Activated CD8-positive, alpha-beta T cell treated with anti-CD3 and anti-CD28 coated beads for 36 hours (primary cell): ENCODE data around the gene LPIN2. TPM values are rescaled to one million over a fixed set of nuclear protein-coding genes. Genes with fewer than 3 reads are reported as not detected.

Experiments
- ATAC-seq: fragments of 200-7000 bp; cut with Tn5 transposase; one replicate; pipeline ENCODE4 v1.10.0; 2021; ENCODE audit warnings: mild to moderate bottlenecking, moderate library complexity
- CTCF ChIA-PET: fragments of 350-600 bp; sonication (Branson Sonifier 250); formaldehyde crosslinking; loops from one replicate; lab custom pipeline; 2021; ENCODE audit warnings: antibody characterized with exemption; lab: Charles Lee
- POLR2A ChIA-PET: fragments of 350-600 bp; sonication (Branson Sonifier 250); formaldehyde crosslinking; loops from one replicate; lab custom pipeline; 2021; ENCODE audit warnings: antibody characterized with exemption; lab: Charles Lee
- DNase-seq: peaks from one replicate; pipeline ENCODE4 v3.0.0-alpha.2; 2020
- H3K27ac Mint-ChIP-seq: one replicate; pipeline ENCODE4 v1.8.0; 2021; ENCODE audit warnings: mild to moderate bottlenecking, mixed read lengths
- H3K27me3 Mint-ChIP-seq: one replicate; pipeline ENCODE4 v1.8.0; 2021; ENCODE audit warnings: mixed read lengths
- H3K36me3 Mint-ChIP-seq: one replicate; pipeline ENCODE4 v1.8.0; 2021; ENCODE audit warnings: low read depth, mixed read lengths
- H3K4me1 Mint-ChIP-seq: one replicate; pipeline ENCODE4 v1.8.0; 2021; ENCODE audit warnings: low read depth, mixed read lengths
- H3K4me3 Mint-ChIP-seq: one replicate; pipeline ENCODE4 v1.8.0; 2021; ENCODE audit warnings: mild to moderate bottlenecking, moderate library complexity, mixed read lengths
- H3K9me3 Mint-ChIP-seq: one replicate; pipeline ENCODE4 v1.8.0; 2021; ENCODE audit warnings: mixed read lengths
- CTCF ChIP-seq: fragments of 200-600 bp; IDR thresholded peaks from one replicate; pipeline ENCODE4 v1.8.0; 2022; ENCODE audit warnings: antibody characterized with exemption, mild to moderate bottlenecking
- intact Hi-C: fragments of 100-400 bp; cut with micrococcal nuclease; formaldehyde crosslinking; loops from one replicate; pipeline ENCODE4 v1.10.0; 2022
- total RNA-seq, 2 experiments: library from RNA; stranded (reverse); gene quantifications; one replicate each; pipeline ENCODE4 v1.2.3, GENCODE V29; 2021

LPIN2 gene
- total RNA-seq, 2 experiments from 2014 or later, result 95.5 to 95.7 TPM

- DNase-seq (peak; percentile 57), ATAC-seq (no peak)
- Mint-ChIP-seq H3K9me3 (no peaks in the 10 kb centered on the region), H3K36me3 (peaks cover 42% of the 10 kb centered on the region), H3K27ac (peak overlapping the region; percentile 97), H3K4me1 (peaks cover 66% of the 10 kb centered on the region), H3K4me3 (peak overlapping the region; percentile 99), H3K27me3 (no peaks in the 10 kb centered on the region)
- ChIA-PET POLR2A (interaction anchor here (1.0 kb wide), 1 partner anchor 11 kb away, joined by 3 read pairs; no protein-coding TSS in a partner anchor), CTCF (interaction anchor here (0.7 kb wide), 1 partner anchor 49 kb away, joined by 3 read pairs; no protein-coding TSS in a partner anchor)
- intact Hi-C loops, result loop anchor here (5.0 kb wide), 1 partner anchor 50 kb away; no protein-coding TSS in a partner anchor
- TF ChIP-seq CTCF, result no peak
Measured at GRCh38 chr18:3012136-3013023, 564 bp downstream of the LPIN2 start.

GRCh38 chr18:3010086-3010485 lies 2.9 kb downstream of the LPIN2 start:
- no peak for TF ChIP-seq CTCF
- H3K36me3 Mint-ChIP-seq, result peaks cover 54% of the 10 kb centered on the region

GRCh38 chr18:3008541-3008940 lies 4.4 kb downstream of the LPIN2 start:
- Mint-ChIP-seq H3K4me1 (peaks cover 55% of the 10 kb centered on the region), H3K4me3 (no peak overlapping the region)
- no peak for ATAC-seq

More at GRCh38 chr18:3010086-3010485, 2.9 kb downstream of the LPIN2 start:
- ChIA-PET POLR2A (interaction anchor here (1.8 kb wide), 1 partner anchor 12 kb away, joined by 11 read pairs; no protein-coding TSS in a partner anchor), CTCF (interaction anchor here (0.9 to 2.3 kb wide), 11 partner anchors 8 to 236 kb away, joined by 3 to 13 read pairs (median 4); no protein-coding TSS in a partner anchor)
- peak overlapping the region; percentile 70 for H3K27ac Mint-ChIP-seq
- H3K27me3 Mint-ChIP-seq, result no peaks in the 10 kb centered on the region
- ATAC-seq, result no peak
- intact Hi-C loops, result loop anchor here (5.0 kb wide), 1 partner anchor 52 kb away; no protein-coding TSS in a partner anchor
- no peaks in the 10 kb centered on the region for H3K9me3 Mint-ChIP-seq
- no peak for DNase-seq
- H3K4me3 Mint-ChIP-seq, result peak overlapping the region; percentile 99
- H3K4me1 Mint-ChIP-seq, result peaks cover 48% of the 10 kb centered on the region

GRCh38 chr18:3007491-3007890 lies 5.5 kb downstream of the LPIN2 start:
- H3K36me3 Mint-ChIP-seq, result peaks cover 79% of the 10 kb centered on the region
- ATAC-seq, result no peak
- no peak for DNase-seq
- peaks cover 61% of the 10 kb centered on the region for H3K4me1 Mint-ChIP-seq
- intact Hi-C loops, result no loop called here
- ChIA-PET CTCF (interaction anchor here (1.6 to 2.0 kb wide), 3 partner anchors 13 to 121 kb away, joined by 8 to 10 read pairs (median 8); no protein-coding TSS in a partner anchor), POLR2A (interaction anchor here (1.7 kb wide), 1 partner anchor 12 kb away, joined by 6 read pairs; no protein-coding TSS in a partner anchor)
- no peak for TF ChIP-seq CTCF
- H3K4me3 Mint-ChIP-seq, result no peak overlapping the region
- H3K9me3 Mint-ChIP-seq, result peaks cover 2% of the 10 kb centered on the region
- no peak overlapping the region for H3K27ac Mint-ChIP-seq
- no peaks in the 10 kb centered on the region for H3K27me3 Mint-ChIP-seq

More at GRCh38 chr18:3008541-3008940, 4.4 kb downstream of the LPIN2 start:
- TF ChIP-seq CTCF, result no peak
- H3K27ac Mint-ChIP-seq, result peak overlapping the region; percentile 31
- H3K36me3 Mint-ChIP-seq, result peaks cover 69% of the 10 kb centered on the region
- intact Hi-C loops, result no loop called here
- ChIA-PET POLR2A (interaction anchor here (1.7 kb wide), 1 partner anchor 13 kb away, joined by 6 read pairs; no protein-coding TSS in a partner anchor), CTCF (interaction anchor here (1.0 to 1.7 kb wide), 5 partner anchors 14 to 120 kb away, joined by 3 to 8 read pairs (median 5); no protein-coding TSS in a partner anchor)
- H3K9me3 Mint-ChIP-seq, result no peaks in the 10 kb centered on the region
- no peak for DNase-seq
- H3K27me3 Mint-ChIP-seq, result no peaks in the 10 kb centered on the region
